Naive B cell (primary cell): ENCODE data around the gene AHCY. TPM values are rescaled to one million over a fixed set of nuclear protein-coding genes. Genes with fewer than 3 reads are reported as not detected.
"Not testable (repeated sequence)": the region's sequence is repeated elsewhere in the genome, so short reads cannot be mapped to it uniquely, and the experiment has no call there.

Experiments
- ATAC-seq, 2 donors: fragments of 150-1000 bp; cut with Tn5 transposase; 2 replicates each; pipeline ENCODE4 v1.10.0; 2021; ENCODE audit warnings: low read depth in 2 of 2, mild to moderate bottlenecking in 2 of 2, moderate library complexity in 2 of 2
- DNase-seq: peaks from one replicate; pipeline ENCODE4 v3.0.0; 2022
- H3K27ac Mint-ChIP-seq, 6 donors: one replicate each; pipeline ENCODE4 v1.8.0; 2020 to 2022; ENCODE audit warnings: mild to moderate bottlenecking in 6 of 6, mixed read lengths in 6 of 6, moderate library complexity in 5 of 6, inconsistent platforms in 2 of 6
- H3K27me3 Mint-ChIP-seq, 3 donors: one replicate each; pipeline ENCODE4 v1.8.0; 2021 to 2022; ENCODE audit warnings: mixed read lengths in 3 of 3, mild to moderate bottlenecking in 1 of 3
- H3K36me3 Mint-ChIP-seq, 2 donors: one replicate each; pipeline ENCODE4 v1.8.0; 2020 to 2022; ENCODE audit warnings: mixed read lengths in 2 of 2, inconsistent platforms in 1 of 2, mild to moderate bottlenecking in 1 of 2
- H3K4me1 Mint-ChIP-seq, 3 donors: one replicate each; pipeline ENCODE4 v1.8.0; 2020 to 2022; ENCODE audit warnings: mixed read lengths in 3 of 3, inconsistent platforms in 1 of 3, mild to moderate bottlenecking in 1 of 3, moderate library complexity in 1 of 3
- H3K4me3 Mint-ChIP-seq, 8 donors: one replicate each; pipeline ENCODE4 v1.8.0; 2020 to 2022; ENCODE audit warnings: mild to moderate bottlenecking in 8 of 8, mixed read lengths in 8 of 8, moderate library complexity in 8 of 8, inconsistent platforms in 2 of 8
- H3K9me3 Mint-ChIP-seq, 7 donors: one replicate each; pipeline ENCODE4 v1.8.0; 2020 to 2022; ENCODE audit warnings: mixed read lengths in 7 of 7, mild to moderate bottlenecking in 5 of 7, inconsistent platforms in 2 of 7, moderate library complexity in 1 of 7
- polyA plus RNA-seq, 6 donors: library from polyadenylated mRNA; unstranded; fragments of 300-500 nt; fragmentation: Illumina TruSeq; gene quantifications; one replicate each; pipeline ENCODE4 v1.2.3, GENCODE V29; 2021; ENCODE audit warnings: low read depth in 6 of 6

Gene AHCY
- polyA plus RNA-seq, 6 donors from 2014 or later = 32.1 to 46.8 (median 34.5) TPM

GRCh38 chr20:34334654-34335407, 31.7 kb upstream of the AHCY start:
- no peak overlapping the region for H3K4me3 Mint-ChIP-seq
- ATAC-seq = no peak
- no peaks in the 10 kb centered on the region for H3K27me3 Mint-ChIP-seq
- H3K36me3 Mint-ChIP-seq = no peaks in the 10 kb centered on the region
- no peaks in the 10 kb centered on the region for H3K9me3 Mint-ChIP-seq
- peak overlapping the region in 1 of 6 donors; percentile 49 for H3K27ac Mint-ChIP-seq
- DNase-seq = no peak
- peaks cover under 1 to 2% (median 2%) of the 10 kb centered on the region in 3 donors for H3K4me1 Mint-ChIP-seq

GRCh38 chr20:34333786-34334185, 30.6 kb upstream of the AHCY start:
- no peaks in the 10 kb centered on the region for H3K36me3 Mint-ChIP-seq
- H3K27me3 Mint-ChIP-seq = no peaks in the 10 kb centered on the region
- DNase-seq = no peak
- ATAC-seq = no peak
- no peaks in the 10 kb centered on the region for H3K9me3 Mint-ChIP-seq
- no peak overlapping the region for H3K4me3 Mint-ChIP-seq
- H3K27ac Mint-ChIP-seq = no peak overlapping the region
- H3K4me1 Mint-ChIP-seq = no peaks in the 10 kb centered on the region

GRCh38 chr20:34332262-34332920, 29.2 kb upstream of the AHCY start:
- Mint-ChIP-seq H3K36me3 (no peaks in the 10 kb centered on the region), H3K4me3 (no peak overlapping the region), H3K4me1 (no peaks in the 10 kb centered on the region), H3K27me3 (no peaks in the 10 kb centered on the region), H3K27ac (no peak overlapping the region), H3K9me3 (no peaks in the 10 kb centered on the region)
- no peak for DNase-seq
- no peak for ATAC-seq

- DNase-seq (no peak), ATAC-seq (no peak)
- H3K27me3 Mint-ChIP-seq = no peaks in the 10 kb centered on the region
- no peak overlapping the region for H3K4me3 Mint-ChIP-seq
- no peak overlapping the region for H3K27ac Mint-ChIP-seq
- no peaks in the 10 kb centered on the region for H3K4me1 Mint-ChIP-seq
- no peaks in the 10 kb centered on the region for H3K9me3 Mint-ChIP-seq
- no peaks in the 10 kb centered on the region for H3K36me3 Mint-ChIP-seq
These were observed 28.7 kb upstream of the AHCY start for GRCh38 chr20:34331838-34332237.

- H3K27ac Mint-ChIP-seq = peak overlapping the region in 1 of 6 donors; percentile 26
- not testable (repeated sequence) for H3K9me3 Mint-ChIP-seq, ATAC-seq, H3K36me3 Mint-ChIP-seq, H3K4me1 Mint-ChIP-seq, DNase-seq, H3K27me3 Mint-ChIP-seq, H3K4me3 Mint-ChIP-seq
These were observed 27.8 kb upstream of the AHCY start for GRCh38 chr20:34330861-34331544.

DNA sequence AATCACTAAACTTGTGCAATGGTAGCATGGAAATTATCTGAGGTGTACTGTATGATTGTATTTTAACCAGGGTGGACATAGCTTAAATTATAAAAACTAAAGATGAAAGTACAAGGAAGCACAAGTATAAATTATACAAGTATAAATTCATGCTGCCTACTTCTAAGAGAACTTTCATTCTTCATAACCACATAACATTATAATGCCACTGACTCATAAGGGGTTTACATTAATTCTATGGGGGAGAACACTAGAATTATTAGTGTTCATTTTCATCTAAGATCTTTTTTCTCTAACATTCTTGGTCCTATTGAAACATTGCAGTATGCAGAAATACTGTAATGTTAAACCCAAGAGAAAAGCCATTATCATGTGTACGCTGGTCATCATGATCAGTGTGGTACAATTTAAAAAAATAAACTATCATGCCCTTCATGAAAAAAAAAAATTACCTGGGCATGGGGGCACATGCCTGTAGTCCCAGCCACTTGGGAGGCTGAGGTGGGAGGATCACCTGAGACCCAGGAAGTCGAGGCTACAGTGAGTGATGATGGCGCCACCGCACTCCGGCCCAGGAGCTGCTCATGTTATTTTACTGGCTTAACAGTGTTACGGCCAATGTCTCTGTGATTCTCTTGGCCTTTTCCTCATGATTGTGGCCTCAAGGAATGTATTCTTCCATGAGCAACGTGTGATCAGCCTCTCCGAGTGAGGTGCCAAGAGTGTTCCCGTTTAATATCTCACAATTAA, 25.9 kb upstream of the AHCY start:
- DNase-seq (no peak), ATAC-seq (no peak)
- Mint-ChIP-seq H3K36me3 (no peaks in the 10 kb centered on the region), H3K27me3 (peaks cover 0 to 16% (median 4%) of the 10 kb centered on the region in 3 donors), H3K27ac (no peak overlapping the region), H3K4me1 (no peaks in the 10 kb centered on the region), H3K9me3 (no peaks in the 10 kb centered on the region), H3K4me3 (no peak overlapping the region)

DNA sequence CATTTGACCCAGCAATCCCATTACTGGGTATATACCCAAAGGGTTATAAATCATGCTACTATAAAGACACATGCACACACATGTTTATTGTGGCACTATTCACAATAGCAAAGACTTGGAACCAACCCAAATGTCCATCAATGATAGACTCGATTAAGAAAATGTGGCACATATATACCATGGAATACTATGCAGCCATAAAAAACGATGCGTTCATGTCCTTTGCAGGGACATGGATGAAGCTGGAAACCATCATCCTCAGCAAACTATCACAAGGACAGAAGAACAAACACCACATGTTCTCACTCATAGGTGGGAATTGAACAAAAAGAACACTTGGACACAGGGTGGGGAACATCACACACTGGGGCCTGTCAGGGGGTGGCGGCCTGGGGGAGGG, 25.1 kb upstream of the AHCY start:
- peaks cover 0 to 16% (median 4%) of the 10 kb centered on the region in 3 donors for H3K27me3 Mint-ChIP-seq
- not testable (repeated sequence) for ATAC-seq, H3K36me3 Mint-ChIP-seq, H3K27ac Mint-ChIP-seq, H3K9me3 Mint-ChIP-seq, H3K4me3 Mint-ChIP-seq, H3K4me1 Mint-ChIP-seq, DNase-seq

- Mint-ChIP-seq H3K36me3 (no peaks in the 10 kb centered on the region), H3K4me3 (no peak overlapping the region), H3K4me1 (no peaks in the 10 kb centered on the region), H3K27ac (peak overlapping the region in 1 of 6 donors; percentile 94), H3K9me3 (no peaks in the 10 kb centered on the region), H3K27me3 (peaks cover 0 to 16% (median 12%) of the 10 kb centered on the region in 3 donors)
- no peak for ATAC-seq
- DNase-seq = no peak
These were observed 21.4 kb upstream of the AHCY start for GRCh38 chr20:34324541-34324940.

DNA sequence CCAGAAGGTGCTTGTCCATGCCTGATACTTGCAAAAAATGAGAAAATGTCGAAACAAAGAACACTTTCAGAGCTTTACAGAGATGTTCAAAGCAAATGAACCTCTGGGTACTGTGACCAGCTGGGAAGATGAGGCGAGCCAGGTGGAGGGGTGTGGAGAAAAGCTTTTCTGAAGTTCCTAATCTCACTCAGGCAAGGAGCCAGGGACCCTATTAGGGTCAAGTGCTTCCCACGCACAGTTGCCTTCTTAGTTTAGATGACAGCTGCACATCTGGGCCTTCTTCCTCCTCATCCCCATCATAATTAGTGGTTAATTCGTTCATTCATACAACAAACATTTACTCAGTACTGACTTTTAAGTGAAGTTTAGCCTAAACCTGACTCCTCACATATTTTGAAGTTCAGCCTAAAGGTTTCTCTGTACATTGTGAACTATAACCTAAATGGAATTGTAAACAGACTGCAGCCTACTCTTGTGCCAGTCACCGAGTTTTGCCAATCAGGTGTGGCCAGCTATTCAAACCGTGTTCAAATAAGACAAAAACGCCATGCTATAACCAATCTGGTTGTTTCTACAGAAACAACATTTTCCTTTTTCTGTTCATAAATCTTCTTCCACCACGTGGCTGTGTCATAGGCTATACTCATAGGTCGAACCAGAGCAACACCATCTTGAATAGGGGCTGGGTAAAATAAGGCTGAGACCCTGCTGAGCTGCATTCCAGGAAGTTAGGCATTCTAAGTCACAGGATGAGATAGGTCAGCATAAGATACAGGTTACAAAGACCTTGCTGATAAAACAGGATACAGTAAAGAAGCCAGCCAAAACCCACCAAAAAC, 19.3 kb upstream of the AHCY start:
- Mint-ChIP-seq H3K36me3 (no peaks in the 10 kb centered on the region), H3K27ac (no peak overlapping the region), H3K4me3 (no peak overlapping the region), H3K9me3 (no peaks in the 10 kb centered on the region), H3K4me1 (peaks cover 0 to 5% (median 0%) of the 10 kb centered on the region in 3 donors), H3K27me3 (peaks cover 0 to 16% (median 12%) of the 10 kb centered on the region in 3 donors)
- DNase-seq (no peak), ATAC-seq (no peak)

DNA sequence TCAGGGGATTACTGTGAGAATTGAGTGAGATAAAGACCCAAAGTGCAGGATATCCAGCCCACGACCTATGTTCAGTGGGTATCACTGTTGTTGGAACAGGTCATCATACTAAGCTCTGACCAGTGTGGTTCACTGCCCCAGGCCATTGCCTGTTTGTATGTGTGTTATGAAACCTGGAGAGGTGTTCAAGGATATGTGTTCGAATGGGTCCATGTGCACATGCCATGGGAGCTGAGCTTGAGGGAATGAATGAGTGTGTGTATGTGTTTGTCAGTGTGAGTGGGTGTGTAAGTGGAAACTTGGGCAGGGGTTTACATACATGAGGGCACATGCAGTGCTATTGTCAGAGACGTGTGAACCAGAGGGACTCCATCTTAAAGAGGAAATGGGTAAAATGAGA, 17.7 kb upstream of the AHCY start:
- H3K4me3 Mint-ChIP-seq = no peak overlapping the region
- peaks cover 2 to 15% (median 12%) of the 10 kb centered on the region in 3 donors for H3K27me3 Mint-ChIP-seq
- H3K36me3 Mint-ChIP-seq = no peaks in the 10 kb centered on the region
- H3K4me1 Mint-ChIP-seq = peaks cover 0 to 5% (median 0%) of the 10 kb centered on the region in 3 donors
- no peaks in the 10 kb centered on the region for H3K9me3 Mint-ChIP-seq
- DNase-seq (no peak), ATAC-seq (no peak)
- no peak overlapping the region for H3K27ac Mint-ChIP-seq

GRCh38 chr20:34318609-34319443, 15.7 kb upstream of the AHCY start:
- ATAC-seq (peak in 1 of 2 donors; percentile 18), DNase-seq (no peak)
- peaks cover 7 to 8% (median 8%) of the 10 kb centered on the region in 3 donors for H3K27me3 Mint-ChIP-seq
- H3K4me1 Mint-ChIP-seq = peaks cover 0 to 5% (median 0%) of the 10 kb centered on the region in 3 donors
- H3K27ac Mint-ChIP-seq = no peak overlapping the region
- H3K9me3 Mint-ChIP-seq = no peaks in the 10 kb centered on the region
- no peaks in the 10 kb centered on the region for H3K36me3 Mint-ChIP-seq
- no peak overlapping the region for H3K4me3 Mint-ChIP-seq
